OCI-M2 (cell line): ENCODE results near the gene GRID2.

Source experiments
- DNase-seq: peaks from one replicate; lab custom pipeline; 2025; ENCODE audit not compliant: unreplicated experiment; lab: John Stamatoyannopoulos, UW

Gene GRID2

DNA sequence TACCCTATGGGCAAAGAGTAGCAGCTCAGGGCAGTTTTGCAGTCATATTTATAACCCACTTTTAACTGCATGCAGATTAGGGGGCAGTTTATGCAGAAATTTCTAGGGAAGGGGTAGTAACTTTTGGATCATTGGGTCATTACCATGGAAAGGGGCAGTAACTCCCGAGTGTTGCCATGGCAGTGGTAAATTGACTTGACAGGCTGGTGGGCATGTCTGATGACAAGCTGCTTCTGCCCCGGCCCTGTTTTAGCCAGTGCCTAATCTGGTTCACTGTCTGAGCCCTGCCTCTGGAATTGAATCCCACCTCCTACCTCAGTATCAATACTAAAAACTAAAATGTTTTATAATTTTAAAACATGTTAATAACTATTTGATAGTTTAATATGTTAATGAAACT is 1162.7 kb downstream of the GRID2 start:
- no peak for DNase-seq

DNA sequence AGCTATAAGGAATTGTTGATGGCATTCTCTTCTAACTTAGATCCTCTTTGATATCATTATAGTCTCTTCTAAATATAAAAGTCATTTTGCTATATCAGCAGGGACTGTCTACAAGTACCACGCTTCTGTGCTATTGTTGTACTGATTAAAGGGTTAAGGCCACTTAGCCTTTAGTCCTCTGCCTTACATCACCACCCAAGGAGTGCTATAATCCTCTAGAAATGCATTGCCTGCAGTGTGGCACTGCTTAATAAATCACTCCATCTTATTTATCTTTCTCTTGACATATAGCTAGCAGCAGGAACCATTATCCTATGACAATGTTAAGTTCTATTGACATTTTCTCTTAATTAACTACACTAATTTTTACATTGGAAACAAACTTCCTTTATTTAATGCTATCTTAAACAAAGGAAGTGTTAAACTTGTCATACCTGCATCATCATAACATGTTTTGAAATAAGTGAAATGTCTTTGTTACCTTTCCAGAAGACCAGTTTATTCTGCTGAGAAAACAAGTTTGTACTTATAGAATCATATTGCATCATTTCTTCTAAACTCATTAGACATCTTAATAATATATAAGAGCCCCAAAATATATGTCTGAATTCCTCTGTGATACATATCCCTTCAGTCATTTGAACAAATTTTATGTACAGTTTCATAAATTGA is 1163.9 kb downstream of the GRID2 start:
- no peak for DNase-seq

DNA sequence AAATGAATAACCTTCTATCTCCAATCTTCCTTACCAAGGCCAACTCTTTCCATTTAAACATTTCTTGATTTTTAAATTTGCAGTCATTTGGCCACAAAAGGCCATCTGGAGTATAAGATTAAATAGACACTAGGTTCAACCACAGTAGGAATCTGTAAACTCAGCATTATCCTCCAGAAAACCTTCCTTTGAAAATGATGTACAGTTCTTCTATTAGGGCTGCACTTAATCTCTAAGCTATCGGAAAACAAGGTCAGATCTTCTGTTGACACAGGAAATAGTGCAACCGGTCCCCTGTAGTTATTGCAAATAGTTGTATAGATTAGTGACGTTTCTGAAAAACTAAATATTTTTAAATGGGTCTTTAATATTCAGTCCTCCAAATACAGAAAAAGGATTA is 1165.8 kb downstream of the GRID2 start:
- DNase-seq, result no peak

DNA sequence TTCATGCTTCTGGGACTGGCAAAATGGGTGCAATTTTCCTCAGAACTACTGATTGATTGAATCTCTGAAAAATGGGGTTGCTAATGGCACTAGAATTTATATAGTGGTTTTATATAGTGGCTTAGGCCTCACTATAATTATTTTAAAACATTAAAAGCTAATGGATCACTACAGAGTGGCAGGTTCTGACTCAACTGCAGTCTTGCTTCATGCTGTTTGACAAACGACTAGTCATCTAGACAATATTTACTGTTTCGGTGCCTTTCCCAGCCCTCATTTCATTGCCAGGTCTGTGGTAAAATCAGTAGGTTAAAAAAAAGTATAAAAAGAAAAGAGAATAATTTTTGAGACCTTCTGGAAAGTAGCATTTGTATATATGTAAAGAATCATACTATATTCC is 1172.0 kb downstream of the GRID2 start:
- no peak for DNase-seq

DNA sequence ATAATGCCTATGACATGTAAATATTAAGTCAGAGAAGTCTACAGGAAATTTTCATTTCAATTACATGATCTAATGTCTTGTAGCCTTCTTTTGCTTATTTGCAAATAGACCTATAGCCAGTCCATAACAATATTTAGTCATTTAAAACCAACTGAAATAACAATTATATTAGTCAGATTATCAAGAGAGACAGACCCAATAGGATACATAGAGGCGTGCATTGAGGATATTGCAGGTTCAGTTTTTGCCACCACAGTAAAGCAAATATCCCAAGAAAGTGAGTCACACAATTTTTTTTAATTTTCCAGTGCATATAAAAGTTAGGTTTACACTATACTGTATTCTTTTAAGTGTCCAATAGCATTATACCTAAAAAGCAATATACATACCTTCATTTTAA is 1175.0 kb downstream of the GRID2 start:
- DNase-seq, result no peak

DNA sequence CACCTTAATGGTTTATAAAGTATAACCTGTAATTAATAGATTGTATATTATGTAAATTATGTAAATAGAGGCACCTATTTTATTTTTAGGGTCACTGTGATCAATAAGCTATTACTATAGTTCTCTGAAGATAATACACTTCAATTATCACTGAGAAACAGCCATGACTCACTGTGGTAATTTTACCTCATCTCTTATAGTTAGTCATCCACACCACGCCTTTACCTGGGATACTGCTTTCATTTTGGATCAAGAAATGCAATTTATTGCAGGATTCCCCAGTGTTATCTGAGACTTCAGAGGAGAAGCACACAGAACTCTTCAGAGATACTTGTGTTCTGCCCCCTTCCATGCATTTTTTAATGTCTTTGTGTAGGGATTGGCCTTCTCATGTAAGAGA is 1176.7 kb downstream of the GRID2 start:
- DNase-seq, result no peak

DNA sequence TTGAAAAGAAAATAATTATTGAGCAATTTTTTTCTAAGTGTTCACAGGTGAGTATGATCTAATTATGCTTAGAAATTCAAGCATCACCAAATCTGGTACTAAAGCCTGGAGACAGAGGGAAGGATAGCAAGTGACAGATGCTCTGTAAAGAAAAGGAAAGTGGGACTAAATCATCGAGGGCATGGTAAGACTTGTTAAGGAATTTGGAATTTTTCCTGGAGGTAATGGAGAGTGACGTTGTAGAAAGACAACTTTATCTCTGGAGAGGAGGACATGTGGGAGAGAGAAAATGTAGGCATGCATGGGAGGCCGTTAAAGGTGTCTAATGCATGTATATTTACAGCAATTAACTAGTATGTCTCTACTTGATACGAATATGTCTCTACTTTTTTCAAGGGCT is 1191.6 kb downstream of the GRID2 start:
- no peak for DNase-seq

DNA sequence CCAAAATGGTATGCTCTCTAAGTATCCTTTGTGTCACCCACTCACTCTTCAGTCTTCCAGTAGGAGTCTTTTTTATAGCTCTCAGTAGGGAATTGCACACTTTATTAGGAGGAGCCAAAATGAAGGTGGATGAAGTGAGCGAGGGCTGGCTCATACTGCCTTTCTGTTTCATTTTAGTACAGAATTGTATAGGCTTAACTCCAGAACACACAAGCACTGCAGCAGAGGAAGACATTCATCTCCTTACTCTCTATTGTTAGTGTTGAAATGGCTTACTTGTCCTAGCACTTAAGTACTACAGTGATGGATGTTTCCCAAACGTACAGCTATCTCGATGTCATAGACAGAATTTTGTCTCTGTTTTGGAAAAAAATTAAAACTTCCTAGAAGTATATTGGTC is 1197.5 kb downstream of the GRID2 start:
- no peak for DNase-seq

DNA sequence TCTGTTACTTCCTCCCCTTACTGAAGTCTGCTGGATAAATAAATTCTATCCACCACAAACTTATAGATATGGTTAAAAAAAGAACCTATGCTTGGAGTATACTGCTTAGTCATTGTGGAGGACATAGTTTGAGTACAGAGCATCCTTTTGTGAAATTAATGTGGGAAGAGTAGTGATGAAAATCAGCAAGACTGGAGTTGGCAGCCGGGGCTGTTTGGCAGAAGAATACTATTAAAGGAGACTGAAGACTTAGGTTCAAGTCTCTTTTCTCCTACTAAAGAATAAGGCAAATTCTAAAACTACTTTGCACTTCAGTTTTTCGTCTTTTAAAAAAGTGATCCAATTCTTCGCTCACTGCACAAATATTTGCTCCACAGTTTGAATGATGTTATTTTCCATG is 1198.2 kb downstream of the GRID2 start:
- DNase-seq, result no peak

DNA sequence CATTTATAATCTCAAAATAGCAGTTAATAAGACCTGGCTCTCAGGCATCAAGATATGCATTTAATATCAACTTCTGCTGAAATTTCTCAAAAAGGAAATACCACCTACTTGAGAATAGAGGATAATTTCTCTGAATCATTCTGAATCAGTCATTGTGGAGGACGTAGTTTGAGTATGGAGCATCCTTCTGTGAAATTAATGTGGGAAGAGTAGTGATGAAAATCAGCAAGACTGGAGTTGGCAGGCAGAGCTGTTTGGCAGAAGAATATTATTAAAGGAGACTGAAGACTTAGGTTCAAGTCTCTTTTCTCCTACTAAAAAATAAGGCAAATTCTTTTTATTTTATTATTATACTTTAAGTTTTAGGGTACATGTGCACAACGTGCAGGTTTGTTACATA is 1199.2 kb downstream of the GRID2 start:
- no peak for DNase-seq

DNA sequence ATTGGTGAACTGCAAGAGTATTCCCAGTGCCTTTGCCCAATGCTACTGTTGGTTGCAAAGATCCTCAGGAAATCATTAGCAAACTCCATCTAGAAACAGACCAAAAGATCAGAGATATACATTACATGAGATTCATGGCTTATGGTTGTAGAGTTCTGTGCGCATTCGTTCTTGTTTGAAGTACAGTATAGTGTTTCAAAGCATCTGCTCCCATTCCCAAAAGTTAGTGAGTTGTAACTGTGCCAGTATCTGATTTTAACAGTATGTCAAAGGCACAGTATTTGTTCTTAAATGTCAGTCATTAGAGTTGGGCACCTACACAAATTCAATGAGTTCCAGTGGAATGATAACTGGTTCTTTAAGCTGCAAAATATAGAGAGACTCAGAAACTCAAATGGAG is 1210.1 kb downstream of the GRID2 start:
- DNase-seq, result no peak

DNA sequence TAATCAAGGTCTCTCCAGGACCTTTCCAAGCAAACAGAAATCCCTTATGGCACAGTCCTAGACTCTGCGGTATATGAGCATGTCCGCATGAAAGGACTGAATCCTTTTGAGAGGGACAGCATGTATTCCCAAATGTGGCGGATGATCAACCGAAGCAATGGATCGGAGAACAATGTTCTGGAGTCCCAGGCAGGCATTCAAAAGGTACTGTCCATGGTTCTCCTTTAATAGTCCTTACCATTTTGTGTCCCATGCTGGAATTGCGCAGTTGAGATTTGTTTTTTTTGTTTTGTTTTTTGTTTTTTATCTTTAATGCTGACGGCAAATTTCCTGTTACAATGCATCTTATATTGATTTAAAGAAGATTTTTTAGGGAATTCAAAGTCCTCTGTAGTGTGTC is 1211.4 kb downstream of the GRID2 start:
- DNase-seq, result no peak

DNA sequence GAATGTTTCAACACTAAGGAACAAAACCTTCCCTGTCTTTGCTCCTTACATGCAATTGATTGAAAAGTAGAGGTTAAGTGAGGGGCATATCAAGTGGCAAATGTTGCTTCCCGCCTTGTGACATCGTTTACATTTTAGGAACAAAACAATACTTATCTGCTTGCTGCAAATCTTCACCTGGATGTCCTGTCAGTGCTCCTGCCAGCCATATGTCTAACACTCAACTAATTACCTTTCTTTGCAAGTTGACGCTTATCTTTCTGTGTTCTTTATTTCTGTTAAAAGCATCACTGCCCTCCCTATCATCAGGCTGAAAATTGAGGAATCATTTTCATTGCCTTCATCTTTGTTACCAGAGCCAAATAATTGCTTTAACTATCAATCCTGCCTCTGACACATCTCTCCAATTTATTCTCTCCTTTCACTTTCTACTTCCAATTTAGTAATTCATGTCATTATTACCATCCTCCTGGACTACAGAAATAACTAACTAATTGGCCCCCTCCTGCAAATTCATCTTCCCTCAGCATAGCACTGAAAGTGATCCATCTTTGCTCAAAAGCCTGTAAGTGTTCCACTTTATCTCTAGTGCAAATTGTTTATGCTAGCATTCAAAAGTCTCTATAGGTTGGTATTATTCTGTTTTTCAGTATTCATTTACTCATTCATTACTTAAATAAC is 1226.1 kb downstream of the GRID2 start:
- DNase-seq, result no peak

DNA sequence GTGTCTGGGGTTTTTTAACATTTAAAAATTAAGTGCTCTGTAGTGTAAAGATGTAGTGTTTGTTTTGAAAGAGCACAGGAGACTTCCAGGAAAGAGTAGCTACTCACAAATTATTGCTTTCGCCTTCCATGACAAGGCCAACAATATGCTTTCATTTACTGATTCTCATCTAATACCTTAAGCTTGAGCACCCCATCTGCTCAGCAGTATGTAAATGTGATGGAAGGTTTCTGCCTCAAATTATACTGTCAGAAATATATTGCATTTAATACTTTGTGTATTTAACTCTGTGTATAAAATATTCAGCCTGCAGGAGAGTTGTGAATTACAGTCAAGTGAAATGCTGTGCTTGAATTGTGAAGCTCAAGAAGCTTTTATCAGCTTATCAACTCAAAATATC is 1228.5 kb downstream of the GRID2 start:
- no peak for DNase-seq

DNA sequence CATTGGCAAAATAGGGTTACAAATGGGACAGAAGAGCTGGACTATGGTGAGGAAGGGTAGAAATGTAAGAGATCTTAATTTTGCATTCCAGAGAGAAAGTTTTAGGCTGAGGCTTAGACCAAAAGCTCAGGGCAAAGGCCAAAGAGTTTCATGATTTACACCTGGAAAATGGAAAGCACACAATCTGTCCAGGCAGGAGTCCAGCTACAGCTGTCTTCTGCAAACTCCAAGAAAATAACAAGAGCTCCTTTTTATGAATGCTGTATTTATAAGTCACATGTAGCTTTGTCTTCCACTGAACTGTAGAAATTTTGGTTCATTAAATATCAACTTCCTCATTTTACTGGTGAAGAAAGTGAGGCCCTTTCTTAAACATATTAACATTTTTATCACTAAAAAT is 1236.8 kb downstream of the GRID2 start:
- DNase-seq, result no peak

DNA sequence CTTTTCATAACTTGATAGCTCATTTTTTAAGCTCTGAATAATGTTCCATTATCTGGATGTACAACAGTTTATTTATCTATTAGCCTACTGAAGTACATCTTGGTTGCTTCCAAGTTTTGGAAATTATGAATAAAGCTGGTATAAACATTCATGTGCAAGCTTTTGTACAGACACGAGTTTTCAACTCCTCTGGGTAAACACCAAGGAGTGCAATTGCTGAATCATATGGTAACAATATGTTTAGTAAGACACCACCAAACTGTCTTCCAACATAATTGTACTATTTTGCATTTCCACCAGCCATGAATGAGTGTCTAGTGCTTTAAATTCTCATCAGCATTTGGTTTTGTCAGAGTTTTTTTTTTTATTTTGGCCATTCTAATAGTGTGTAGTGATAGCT is 1258.1 kb downstream of the GRID2 start:
- DNase-seq, result no peak

DNA sequence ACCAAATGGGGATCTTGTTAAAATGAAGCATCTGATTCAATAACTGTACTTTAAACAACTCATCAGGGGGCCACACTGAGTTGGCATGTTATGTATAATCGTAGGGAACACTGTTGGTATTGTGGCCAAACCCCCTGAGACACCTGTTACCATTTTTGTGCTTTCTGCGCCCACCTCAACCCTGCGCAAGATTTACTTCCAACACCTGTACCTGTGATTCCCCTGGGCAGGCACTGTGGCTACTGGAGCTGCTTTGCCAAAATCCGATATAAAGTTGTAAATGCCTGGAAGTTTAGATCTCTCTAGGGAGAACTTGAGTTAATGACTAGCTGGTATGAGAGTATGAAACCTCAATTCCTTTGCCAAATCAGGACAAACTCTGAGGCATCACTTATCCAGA is 1265.0 kb downstream of the GRID2 start:
- DNase-seq, result no peak

DNA sequence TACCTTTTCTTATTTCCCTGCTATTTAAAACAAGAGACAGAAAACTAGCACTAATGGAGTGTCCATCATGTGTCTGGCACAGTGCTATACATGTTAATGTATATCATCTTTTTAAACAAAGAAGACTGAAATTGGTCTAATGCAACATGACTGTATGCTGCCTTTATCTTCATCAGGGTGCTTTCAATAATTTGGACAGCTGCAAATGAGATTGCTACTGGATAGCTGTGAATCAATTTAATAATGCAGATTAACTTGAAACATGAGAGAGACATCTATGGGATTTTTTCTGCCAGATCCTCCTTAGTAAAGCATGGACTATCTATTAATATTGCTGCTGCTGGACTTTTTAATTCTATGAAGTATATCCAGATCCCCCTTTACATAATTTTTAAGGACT is 1269.5 kb downstream of the GRID2 start:
- no peak for DNase-seq

DNA sequence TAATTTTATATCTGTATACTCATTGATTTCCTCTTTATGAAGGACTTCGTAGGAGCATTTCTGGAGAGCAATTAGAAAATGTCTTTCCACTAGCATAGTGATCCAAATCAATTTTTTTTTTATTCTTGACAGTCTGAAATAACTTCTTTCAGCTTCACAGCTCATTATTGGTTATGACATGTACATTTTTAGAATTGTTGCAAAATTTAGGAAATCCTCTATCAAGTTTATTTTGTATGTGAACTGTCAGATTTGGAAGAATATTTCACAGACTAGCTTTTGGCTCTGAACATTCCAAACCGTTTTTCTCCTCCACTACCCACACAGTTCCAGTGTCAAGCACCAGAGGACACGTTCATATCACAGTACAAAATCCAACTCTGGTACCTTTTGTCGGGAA is 1275.2 kb downstream of the GRID2 start:
- DNase-seq, result no peak

DNA sequence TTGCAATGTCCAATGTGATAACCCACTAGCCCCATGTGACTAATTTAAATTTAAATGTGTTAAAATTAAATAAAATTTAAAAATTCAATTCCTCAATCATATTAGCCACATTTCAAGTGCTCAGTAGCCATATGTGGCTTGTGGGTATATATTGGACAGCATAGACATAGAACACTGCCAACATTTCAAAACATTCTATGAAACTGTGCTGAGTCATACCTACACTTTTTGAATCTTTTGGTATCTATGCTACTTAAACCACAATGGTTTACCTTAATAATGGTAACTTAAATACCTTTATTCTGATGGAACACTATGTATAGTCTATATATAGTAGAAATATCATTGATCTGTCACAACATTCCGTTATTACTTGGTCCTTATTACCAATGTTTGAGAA is 1301.4 kb downstream of the GRID2 start:
- DNase-seq, result no peak

DNA sequence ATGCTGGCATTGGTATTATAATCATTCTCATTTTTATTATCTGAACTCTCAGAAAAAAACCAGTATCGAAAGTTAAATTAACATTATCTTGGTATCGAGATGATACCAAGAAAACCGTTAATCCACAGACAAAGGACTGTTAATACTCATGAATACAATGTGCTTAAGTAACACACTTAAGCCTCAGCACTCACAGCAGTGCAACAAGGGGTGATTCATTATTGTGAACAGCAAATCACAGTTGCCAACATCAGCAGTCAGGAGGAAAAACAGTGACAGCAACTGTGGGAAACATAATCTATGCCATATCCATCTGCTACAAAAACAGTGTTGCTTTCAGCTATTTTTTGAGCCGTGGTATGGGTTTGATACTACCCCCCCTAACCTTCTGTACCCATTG is 1313.8 kb downstream of the GRID2 start:
- no peak for DNase-seq

DNA sequence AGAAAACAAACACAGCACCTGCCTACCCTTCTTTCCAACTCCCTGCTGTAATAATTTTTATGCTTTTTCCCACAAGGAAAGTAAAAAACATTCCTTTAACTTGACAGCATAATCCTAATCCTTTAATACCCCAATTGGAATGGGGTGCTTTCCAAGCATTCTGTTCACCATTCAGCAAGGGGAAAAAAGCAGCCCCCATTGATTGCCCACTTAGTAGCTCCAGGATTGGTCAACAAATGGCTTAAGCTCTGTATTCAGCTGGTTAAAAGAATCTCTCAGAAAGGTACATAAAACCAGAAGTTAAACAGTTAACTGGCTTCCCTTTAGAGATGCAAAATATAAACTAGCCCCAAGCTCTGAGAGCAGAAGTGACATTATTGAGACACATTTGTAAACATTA is 1330.0 kb downstream of the GRID2 start:
- no peak for DNase-seq

DNA sequence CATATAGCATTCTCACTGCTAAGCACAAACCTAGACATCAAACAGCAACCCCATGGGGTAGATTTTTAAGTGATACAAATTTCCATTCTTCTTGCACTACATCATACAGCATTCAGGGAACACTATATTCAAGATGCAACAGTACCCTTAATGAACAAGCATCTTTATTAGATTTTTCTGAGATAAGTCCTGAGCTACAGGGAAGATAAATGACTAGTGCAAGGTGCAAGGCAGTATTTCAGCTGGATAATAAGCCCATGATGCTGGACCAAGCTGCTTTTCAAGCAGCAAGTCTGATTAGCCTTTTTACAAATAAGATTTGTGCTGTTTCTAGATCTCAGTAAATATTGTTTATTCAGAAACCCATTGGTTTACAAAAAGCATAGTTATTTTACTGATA is 1332.2 kb downstream of the GRID2 start:
- no peak for DNase-seq
